ENCODE data around the gene AFMID. TPM values are rescaled to one million over a fixed set of nuclear protein-coding genes. Genes with fewer than 3 reads are reported as not detected.

The AFMID gene
- total and polyA plus RNA-seq, 9 of the 15 experiments (the other 6 are each of a cell fraction or from before 2014, with no cell fraction given) = 62.1 to 188 (median 74.4) TPM

DNA sequence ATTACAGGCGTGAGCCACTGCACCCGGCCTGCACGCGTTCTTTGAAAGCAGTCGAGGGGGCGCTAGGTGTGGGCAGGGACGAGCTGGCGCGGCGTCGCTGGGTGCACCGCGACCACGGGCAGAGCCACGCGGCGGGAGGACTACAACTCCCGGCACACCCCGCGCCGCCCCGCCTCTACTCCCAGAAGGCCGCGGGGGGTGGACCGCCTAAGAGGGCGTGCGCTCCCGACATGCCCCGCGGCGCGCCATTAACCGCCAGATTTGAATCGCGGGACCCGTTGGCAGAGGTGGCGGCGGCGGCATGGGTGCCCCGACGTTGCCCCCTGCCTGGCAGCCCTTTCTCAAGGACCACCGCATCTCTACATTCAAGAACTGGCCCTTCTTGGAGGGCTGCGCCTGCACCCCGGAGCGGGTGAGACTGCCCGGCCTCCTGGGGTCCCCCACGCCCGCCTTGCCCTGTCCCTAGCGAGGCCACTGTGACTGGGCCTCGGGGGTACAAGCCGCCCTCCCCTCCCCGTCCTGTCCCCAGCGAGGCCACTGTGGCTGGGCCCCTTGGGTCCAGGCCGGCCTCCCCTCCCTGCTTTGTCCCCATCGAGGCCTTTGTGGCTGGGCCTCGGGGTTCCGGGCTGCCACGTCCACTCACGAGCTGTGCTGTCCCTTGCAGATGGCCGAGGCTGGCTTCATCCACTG lies 27.0 kb downstream of the AFMID start, which contains the start of gene BIRC5 (continued):
- TF ChIP-seq POLR2H (tag; IDR thresholded peaks at IDR 0.05; ENCODE audit: low read depth) = 0 out of 2 replicates have a peak, but pooled peaks have one; percentile 28
- TF ChIP-seq CC2D1A (IDR thresholded peaks at IDR 0.05) = peak; percentile 32; the same call in 1 of the 2 replicates
- no peak for TF ChIP-seq KAT7 (CRISPR knock-in tag; IDR thresholded peaks at IDR 0.05; ENCODE audit: borderline replicate concordance)
- peak; percentile 96; the same call in 1 of the 2 replicates for TF ChIP-seq ZNF76 (CRISPR knock-in tag; IDR thresholded peaks at IDR 0.05; ENCODE audit: borderline replicate concordance)
- TF ChIP-seq RBM25 (IDR thresholded peaks at IDR 0.05; ENCODE audit: low read depth, low read length, severe bottlenecking) = no peak
- TF ChIP-seq ARNT (IDR thresholded peaks at IDR 0.05) = no peak
- TF ChIP-seq ZFP36 (IDR thresholded peaks at IDR 0.05; ENCODE audit: low read depth, low read length, partially characterized antibody) = no peak
- TF ChIP-seq MAZ (CRISPR knock-in tag; conservative IDR thresholded peaks at IDR 0.05 in 1 of 2, IDR thresholded peaks at IDR 0.05 in 1 of 2) = peak; percentile 62 to 82; a peak in 3 of 4 replicates
- TF ChIP-seq TCF3 (CRISPR knock-in tag; IDR thresholded peaks at IDR 0.05) = peak; percentile 5; the same call in 1 of the 2 replicates
- TF ChIP-seq, protein P1, sequence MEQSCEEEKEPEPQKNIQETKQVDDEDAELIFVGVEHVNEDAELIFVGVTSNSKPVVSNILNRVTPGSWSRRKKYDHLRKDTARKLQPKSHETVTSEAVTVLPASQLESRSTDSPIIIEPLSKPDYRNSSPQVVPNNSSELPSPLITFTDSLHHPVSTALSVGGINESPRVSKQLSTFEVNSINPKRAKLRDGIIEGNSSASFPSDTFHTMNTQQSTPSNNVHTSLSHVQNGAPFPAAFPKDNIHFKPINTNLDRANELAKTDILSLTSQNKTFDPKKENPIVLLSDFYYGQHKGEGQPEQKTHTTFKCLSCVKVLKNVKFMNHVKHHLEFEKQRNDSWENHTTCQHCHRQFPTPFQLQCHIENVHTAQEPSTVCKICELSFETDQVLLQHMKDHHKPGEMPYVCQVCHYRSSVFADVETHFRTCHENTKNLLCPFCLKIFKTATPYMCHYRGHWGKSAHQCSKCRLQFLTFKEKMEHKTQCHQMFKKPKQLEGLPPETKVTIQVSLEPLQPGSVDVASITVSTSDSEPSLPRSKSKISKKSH (CRISPR knock-in tag; IDR thresholded peaks at IDR 0.05) = no peak
- TF ChIP-seq ATF1 (CRISPR knock-in tag; IDR thresholded peaks at IDR 0.05) = no peak
- TF ChIP-seq ATF1 (tag; IDR thresholded peaks at IDR 0.05) = peak; percentile 78
- peak; percentile 48; the same call in 1 of the 2 replicates for TF ChIP-seq POLR2AphosphoS5 (IDR thresholded peaks at IDR 0.05; ENCODE audit: control insufficient read depth, insufficient read depth, low read depth, low read length)
- TF ChIP-seq, protein P2, sequence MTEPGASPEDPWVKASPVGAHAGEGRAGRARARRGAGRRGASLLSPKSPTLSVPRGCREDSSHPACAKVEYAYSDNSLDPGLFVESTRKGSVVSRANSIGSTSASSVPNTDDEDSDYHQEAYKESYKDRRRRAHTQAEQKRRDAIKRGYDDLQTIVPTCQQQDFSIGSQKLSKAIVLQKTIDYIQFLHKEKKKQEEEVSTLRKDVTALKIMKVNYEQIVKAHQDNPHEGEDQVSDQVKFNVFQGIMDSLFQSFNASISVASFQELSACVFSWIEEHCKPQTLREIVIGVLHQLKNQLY (CRISPR knock-in tag; conservative IDR thresholded peaks at IDR 0.05) = 0 out of 4 replicates have a peak, but pooled peaks of 1 of the 2 experiments have one; percentile 61
- TF ChIP-seq ZNF511 (CRISPR knock-in tag; IDR thresholded peaks at IDR 0.05) = peak; percentile 19; the same call in 1 of the 2 replicates
- TF ChIP-seq GTF2F1 (IDR thresholded peaks at IDR 0.05; ENCODE audit: low read depth, low read length) = no peak; the same call in 1 of the 2 replicates
- no peak for TF ChIP-seq CSDE1 (IDR thresholded peaks at IDR 0.05)
- TF ChIP-seq HDAC1 (IDR thresholded peaks at IDR 0.05) = peak in 1 of 2 experiments; percentile 99; a peak in 2 of 4 replicates
- peak; percentile 85 for TF ChIP-seq GMEB1 (CRISPR knock-in tag; IDR thresholded peaks at IDR 0.05)
- TF ChIP-seq POLR2G (IDR thresholded peaks at IDR 0.05; ENCODE audit: low read depth, low read length) = peak; percentile 91
- no peak for TF ChIP-seq KAT8 (IDR thresholded peaks at IDR 0.05; ENCODE audit: low read depth)
- no peak for TF ChIP-seq ZNF778 (CRISPR knock-in tag; IDR thresholded peaks at IDR 0.05)
- no peak for TF ChIP-seq SMARCA4 (IDR thresholded peaks at IDR 0.05)
- TF ChIP-seq CCAR2 (IDR thresholded peaks at IDR 0.05; ENCODE audit: low read depth, low read length) = no peak
- TF ChIP-seq ZNF77 (CRISPR knock-in tag; IDR thresholded peaks at IDR 0.05) = no peak
